T follicular helper cell (primary cell): ENCODE measurements around the gene RELN.
"Not testable (repeated sequence)": the region's sequence is repeated elsewhere in the genome, so short reads cannot be mapped to it uniquely, and the experiment has no call there.

ENCODE experiments used
- DNase-seq: peaks from one replicate; pipeline ENCODE4 v3.0.0-alpha.2; 2020; ENCODE audit warnings: low read depth
- total RNA-seq, 2 experiments: gene quantifications; one replicate each; lab custom pipeline; 2026; lab: John Stamatoyannopoulos, UW

The RELN gene
- total RNA-seq, result 0 to 0.06 reads per million in 2 experiments

DNA sequence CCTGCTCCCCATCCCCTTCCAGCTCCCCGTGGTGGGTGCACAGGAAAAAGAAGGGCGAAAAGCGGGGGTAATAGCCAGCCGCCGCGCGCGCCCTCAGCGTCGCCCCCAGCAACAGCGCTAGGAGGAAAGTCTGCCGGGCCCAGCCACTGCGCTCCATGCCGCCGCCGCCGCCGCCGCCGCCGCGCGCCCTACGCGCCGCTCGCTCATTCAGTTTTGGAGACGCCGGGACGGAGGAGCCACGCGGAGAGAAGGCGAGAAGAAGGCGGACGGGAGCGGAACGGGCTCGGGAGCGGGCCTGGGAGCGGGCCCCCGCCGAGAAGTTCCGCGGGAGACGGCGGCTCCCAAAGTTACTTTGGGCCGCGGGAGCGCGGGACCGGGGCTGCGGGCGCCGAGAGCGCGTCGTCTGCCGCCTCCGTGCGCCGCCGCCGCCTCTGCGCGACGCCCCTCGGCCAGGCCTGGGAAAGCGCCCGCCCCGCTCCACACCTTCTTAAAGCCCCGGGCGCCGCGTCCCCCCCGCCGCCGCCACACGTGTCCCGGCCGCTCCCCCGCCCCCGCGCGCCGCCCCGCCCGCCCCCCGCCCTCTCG, at the start of gene RELN:
Gene RELN (minus strand): TSS at position 459 of the 585 bp plus-strand sequence. CDS start 302 bp downstream, at position 157.
- DNase-seq, result no peak

DNA sequence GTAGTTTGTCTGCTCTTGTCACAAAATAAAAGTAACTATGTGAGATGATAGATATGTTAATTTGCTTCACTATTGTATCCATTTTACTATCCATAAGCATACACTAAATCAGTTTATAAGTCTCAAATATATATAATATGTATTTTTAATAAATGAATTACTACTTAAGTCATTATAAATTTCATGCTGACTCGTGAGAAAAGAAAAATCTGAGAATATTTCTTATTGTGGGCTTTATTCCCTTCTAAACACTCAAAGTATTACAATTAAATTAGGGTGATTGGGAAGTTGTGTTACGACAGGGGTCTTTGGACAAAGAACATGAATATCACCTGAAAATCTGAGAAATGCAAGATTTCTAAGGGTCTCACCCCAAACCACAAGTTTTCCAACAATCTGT, 48.7 kb upstream of the RELN start:
- DNase-seq, result no peak

DNA sequence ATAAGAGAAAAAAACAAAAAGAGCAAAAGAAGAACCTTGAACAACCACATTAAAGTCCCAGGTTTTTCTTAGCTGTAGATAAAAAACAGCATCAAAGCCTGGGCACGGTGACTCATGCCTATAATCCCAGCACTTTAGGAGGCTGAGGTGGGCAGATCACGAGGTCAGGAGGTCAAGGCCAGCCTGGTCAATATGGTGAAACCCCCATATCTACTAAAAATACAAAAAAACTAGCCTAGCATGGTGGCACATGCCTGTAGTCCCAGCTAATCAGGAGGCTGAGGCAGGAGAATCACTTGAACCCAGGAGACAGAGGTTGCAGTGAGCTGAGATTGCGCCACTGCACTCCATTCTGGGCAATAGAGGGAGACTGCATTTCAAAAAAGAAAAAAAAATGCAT, 47.4 kb upstream of the RELN start:
- not testable (repeated sequence) for DNase-seq

DNA sequence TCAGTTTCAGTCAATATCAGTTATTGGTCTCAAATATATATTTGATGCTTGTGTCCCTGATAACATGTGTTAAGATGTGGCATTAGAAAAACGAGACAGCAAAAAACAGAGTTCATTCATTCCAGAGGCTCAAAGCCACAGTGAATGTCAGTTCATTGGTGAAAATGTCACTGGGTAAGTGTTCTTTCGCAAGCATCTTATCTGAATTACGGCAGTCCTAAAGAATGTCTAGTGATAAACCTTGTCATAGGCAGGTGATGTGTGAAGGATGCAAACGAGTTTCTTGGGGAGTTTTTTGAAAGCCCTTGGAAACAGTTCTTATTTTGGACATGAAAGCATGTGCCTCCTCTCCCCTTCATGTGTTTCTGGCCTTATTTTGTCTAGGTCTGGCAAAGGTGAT, 45.9 kb upstream of the RELN start:
- DNase-seq, result no peak

DNA sequence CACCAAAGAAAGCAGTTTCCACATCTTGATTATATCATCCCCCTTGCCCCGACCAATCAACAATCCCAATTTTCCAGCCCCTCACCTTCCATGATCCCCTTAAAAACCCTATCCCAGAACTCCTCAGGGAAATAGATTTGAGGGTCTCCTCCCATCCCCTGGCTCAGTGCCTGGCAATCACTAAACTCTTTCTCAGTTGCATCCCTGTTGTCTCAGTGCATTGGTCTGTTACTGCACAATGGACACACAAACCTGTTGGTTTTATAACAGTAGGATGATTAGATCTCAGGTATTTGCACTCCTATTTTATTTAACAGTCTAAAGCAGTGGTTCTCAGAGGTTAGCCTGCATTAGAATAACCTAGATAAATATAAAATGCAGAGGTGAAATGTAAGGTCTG, 45.2 kb upstream of the RELN start:
- DNase-seq, result no peak

DNA sequence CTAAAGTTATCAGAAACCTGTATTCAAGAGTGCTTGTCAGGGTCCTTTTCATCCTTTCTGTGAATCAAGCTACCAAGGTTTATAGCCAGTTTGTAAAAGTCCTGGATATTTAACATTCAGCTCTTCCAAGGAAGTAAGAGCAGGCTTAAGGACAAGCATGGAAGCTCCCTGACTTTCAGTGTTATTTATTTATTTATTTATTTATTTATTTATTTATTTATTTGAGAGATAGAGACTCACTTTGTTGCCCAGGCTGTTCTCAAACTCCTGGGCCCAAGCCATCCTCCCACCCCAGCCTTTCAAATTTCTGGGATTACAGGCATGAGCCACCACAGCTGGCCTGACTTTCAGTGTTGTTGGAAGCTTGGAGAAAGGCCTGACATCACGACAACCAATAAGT, 44.4 kb upstream of the RELN start:
- DNase-seq, result no peak

DNA sequence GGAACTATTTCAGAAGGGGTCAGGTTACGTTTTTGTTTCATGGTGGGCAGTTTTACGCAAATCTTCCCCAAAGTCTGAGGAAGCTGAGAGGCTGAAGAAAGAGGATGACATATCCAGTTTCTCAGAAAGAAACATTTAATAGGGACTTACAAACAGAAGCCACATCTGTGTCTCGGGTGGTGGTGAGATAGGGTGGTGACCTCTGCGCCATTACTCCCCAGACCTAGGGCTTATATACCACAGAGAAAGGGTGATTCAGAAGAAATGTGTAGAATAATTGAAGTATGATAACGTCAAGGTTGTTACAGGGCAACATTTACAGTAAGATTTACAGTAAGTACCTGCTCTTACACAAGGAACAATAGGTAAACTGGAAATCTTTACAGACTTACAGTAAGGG, 43.0 kb upstream of the RELN start:
- no peak for DNase-seq

DNA sequence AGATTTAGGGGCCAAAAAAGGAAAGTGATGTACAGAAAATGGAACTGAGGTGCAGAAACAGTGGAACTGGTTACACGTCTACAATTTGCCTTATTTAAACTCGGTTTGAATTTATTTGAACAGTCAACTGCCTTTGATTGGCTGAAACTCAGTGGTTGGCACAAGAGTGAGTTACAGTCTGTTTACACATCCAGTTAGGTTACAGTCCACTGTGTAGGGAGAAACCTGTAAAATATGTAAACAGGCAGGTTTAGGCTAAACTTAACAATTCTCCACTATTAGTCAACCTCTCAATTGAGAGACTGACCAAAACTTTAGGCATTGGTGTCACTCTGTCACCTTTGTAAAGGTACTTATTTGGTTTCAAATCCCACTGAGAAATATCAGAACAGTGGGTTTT, 40.3 kb upstream of the RELN start:
- DNase-seq, result no peak

DNA sequence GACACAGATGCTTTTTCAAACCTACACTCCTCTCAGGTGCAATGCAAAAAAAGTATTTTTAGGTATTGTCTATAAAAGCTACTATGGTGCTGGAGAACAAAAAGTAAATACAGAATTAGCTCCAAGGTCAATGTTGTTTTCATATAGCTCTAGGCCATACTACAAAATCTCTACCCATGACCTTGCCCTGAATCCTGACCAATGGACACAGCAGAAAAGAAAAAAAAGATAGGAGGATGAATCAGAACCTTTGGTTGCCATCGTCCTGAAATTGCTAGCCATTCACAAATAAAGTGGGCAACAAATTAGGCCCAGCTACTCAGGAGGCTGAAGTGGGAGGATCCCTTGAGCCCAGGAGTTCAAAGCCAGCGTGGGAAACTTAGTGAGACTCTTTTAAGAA, 35.2 kb upstream of the RELN start:
- DNase-seq, result no peak

DNA sequence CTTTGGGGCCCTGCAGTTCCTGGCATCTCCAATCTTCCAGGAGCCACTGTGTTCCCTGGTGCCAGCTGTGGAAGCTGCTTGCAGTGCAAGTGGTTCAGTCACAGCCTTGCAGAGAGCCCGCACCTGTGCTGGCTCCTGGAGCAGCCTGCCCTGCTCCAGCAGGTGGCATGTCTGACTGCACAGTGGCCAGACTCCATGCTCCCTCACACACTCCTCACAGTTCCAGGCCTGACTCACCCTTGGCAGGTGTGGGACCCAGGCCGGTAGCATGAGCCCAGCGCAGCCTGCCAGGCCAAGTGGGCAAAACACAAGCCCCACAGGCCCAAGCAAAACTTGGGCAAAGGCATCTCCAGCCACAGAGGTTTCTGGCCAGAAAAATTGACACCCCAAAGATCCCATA, 33.6 kb upstream of the RELN start:
- DNase-seq, result no peak

DNA sequence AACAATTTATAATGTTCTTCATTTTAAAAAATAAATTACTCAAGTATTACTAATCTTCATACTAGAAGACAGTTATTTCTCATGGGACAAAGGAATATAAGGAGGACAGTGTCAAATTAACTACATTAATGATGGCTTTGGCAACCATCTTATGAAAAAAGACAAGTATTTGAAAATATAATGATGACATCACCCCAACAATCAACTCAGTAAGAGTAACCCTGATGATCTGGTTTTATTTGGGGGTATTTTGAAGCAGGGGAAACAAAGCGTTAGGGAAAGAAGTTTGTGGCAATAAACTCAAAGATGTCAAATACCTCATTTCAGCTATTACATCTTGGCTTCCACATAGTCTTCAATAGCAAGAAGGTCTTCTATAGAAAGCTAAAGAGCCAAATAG, 29.0 kb upstream of the RELN start:
- no peak for DNase-seq

DNA sequence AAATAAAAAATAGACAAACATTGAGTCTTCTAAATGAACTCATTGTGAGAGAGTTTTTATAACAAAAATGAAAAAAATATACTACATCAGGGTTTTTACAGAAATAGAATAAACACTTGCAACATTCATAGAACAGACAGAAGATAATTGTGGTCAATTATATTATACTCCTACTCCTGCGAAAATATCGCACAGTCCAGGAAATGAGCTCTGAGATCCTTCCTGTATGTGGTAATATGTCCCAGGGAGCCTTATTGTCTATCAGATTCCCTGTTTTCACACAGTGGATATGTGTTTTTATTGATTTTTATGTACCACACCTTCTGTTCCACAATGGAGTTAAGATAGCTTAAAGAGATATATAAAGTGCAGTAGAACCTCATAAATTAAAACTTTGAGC, 27.5 kb upstream of the RELN start:
- DNase-seq, result no peak

DNA sequence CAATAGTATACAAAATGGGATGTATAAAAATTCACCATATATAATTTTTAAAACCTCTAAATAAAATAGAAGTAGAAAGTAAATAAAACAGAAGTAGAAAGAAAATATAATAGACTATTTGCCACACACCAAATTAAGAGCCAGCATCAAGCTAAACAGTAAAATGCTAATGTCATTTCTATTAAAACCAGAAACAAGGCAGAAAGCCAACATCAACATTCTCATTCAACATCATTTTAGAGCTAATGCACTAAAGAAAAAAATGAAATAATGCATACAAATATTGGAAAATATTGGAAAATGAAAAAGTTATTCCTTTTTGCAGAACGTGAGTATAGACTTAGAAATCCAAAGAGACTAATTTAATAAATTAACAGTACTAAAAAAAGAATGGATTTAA, 23.4 kb upstream of the RELN start:
- no peak for DNase-seq

DNA sequence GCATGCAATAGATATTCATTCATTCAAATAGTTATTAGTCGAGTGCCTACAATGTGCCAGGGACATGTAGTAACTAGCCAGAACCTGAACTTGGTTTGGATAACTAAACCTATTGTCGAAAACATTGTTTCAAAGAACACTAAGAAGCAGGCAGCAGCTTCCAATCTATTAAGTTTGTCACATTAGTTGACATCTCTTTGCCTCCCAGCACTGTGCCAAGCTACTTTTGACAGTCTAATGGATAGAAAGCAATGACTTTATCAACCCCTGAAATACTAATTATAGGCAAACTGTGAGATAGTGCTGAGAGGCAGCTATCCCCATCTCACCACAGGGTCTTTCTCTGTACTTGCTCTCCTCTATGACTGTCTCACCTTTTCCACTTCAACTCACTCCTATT, 22.4 kb upstream of the RELN start:
- DNase-seq, result no peak

DNA sequence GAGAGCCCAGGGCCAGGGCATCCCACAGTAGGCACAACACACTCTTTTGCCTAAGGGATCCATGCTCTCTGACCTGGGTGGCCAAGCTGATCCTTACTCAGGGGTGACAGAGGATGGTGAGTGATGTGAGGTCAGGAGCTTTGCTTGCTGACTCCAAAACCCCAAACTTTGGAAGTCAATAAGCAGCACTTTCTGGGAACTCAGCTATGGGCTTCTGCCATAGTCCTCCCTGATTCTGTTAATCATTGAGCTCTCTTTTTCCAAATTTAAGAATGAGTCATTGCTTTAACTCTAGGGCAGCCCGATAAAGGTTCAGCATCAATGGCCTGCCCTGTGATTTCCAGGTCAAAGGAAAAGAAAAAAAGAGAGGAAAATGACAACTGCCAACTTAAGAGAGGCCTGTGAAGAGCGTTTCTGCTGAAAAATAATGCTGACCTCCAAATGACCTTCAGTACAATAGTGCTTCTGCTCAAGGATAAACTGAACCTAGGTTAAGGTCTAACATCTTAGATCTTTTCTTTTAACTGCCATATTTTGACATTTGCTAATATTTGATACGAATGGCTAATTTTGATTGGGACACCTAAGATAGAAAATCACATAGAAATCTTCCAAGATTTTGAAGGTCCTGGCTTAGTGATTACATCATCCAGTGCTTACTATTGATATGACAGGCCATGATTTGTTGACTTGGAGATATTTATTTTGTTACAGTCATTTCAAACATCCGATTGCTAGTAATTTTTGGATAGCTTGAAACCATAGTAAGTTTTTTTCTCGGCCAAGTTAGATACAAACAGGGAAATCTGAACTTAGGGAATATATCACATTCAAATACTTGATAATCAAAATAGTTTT, 20.8 kb upstream of the RELN start:
- no peak for DNase-seq

DNA sequence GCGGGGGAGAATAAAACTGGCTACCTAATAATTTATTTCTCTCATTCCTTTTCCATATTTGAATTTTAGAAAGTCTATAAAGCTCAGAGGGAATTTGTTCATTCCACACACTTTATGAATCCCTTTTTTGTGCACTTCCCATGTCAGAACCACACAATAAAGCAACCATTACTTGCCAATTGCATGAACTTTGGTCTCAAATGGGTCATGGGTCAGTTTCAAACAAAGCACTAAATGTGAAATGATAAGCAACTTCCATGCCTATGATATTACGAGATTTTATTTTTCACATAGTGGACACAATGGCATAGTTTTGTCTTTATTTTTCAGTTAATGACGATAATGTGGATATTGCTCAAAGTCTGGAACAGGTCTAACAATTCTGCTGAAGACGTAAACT, 18.6 kb upstream of the RELN start:
- DNase-seq, result no peak

DNA sequence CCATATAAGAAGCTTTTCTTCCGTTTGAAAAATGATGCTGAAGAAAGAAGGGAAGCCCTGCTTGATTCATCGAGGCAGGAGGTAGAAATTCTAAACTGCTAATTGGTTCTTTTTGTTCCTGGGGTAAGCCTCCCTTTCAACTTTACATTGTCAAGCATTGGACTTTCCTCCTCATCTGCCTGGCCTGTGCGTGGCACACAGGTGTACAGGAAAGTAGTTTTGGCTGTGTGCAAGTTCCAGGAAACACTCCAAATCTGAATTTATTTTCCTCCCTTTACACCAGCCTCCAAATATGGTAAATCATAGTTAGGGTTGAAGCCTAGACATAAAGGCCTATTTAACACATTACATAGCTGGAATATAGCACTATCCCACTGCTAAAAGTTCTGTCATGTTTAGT, 18.2 kb upstream of the RELN start:
- no peak for DNase-seq

DNA sequence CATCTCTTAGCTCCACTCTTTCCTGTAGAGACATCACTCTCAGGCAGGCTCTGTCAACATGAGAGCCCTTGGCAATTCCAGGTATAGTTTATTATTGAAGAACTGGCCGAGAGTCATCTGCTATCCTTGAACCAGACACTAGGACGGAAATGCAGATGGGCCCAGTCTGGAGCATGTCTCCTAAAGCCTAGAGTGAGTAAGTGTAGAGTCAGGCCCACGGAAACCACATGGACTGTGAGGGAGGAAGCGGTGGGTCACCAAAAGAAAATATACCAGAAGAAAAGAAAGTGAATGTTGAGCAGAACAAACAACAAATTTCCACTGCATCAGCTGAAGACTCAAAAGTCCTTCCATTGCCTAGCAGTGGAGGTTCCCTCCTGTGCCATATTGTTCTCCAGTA, 15.7 kb upstream of the RELN start:
- DNase-seq, result no peak

DNA sequence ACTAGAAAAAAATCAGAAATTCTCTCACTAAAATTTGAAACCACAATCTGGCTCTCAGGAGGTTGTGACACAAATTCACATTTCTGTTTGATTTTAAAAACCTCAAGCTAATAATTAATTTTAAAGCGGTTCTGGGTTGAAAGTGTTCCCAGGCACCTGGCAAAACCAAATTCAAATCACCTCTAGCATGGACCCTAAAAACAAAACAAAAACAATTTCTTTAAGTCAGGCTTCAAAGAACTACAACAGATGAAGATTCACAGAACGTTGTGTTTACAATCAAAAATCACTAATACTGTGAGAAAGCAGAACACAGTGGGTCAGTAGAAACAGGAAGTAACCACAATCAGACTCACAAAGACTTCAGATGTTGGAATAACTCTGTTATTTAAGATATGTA, 7.2 kb upstream of the RELN start:
- no peak for DNase-seq

DNA sequence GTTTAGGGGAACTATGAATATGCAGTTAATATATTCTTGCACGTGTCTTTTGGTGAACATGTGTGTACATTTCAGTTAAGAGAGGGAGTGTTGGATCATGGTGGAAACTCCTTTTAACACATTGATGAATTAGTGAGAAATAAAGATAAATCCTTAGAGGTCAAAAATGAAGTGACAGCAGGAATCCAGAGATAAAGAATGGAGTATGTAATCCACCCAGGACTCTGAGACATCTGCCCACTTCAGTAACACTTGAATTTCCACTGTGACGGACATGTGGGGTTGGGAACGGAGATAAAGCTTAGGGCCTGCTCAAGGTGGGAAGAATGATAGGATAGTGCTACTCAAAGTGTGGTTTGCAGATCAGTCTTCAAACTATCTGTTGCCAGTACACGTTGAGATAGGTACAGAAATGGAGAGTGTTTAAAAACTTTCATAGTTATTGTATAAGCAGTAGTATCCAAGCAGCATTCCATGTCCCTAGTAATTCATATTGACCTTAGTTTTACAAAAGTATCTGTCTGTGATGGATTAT, 6.6 kb upstream of the RELN start:
- no peak for DNase-seq

DNA sequence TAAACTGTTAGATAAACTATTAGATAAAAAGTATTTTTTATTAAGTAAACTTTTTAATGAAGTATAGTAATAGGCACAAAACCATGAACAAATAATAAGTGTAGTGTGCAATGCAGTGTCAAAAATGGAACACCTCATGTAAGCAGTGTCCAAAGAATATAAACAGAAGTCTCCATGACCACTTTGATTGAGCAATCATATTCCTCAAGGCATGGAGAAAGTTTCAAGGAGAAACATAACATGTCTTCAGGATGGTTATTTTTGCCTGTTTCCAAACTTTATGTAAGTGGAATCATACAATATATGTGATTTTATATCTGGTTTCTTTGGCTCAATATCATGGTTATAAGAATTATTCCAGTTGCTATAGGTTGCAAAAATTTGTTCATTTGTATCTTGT, 6.1 kb upstream of the RELN start:
- no peak for DNase-seq

DNA sequence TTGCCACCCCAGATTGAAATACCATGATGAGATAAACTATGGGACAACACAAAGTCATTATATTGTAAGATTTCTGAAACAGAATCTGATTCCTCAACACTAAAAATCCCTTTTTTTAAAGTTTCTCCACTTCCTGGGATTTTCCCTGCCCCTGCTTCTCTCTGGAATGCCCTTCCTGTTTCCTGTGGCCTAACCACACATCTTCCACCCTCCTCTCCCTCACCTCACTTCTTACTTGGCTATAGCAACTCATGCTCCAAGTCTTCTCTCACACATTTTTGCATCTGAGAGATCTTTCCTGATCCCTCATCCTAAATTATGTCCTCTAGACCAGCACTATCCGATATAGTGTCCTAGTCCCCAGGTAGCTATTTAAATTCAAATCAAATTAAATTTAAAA, 4.1 kb upstream of the RELN start:
- DNase-seq, result no peak

DNA sequence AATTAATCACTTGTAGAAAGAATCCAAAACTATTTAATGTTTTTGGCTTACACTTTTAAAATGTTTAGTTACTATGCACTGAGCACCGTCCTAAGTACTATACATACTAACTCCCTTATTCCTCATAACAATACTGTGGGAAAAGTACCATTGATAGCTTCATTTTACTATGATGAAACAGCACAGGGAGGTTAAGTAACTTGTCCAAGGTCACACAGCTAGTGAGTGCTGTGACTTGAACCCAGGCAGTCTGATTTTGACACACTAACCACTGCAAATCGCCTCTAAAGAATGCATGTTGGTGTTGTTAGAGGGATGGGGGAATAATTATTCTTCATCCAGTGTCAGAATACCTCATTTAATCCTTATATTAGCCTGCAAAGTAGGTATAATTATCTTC, 1.9 kb upstream of the RELN start:
- no peak for DNase-seq

DNA sequence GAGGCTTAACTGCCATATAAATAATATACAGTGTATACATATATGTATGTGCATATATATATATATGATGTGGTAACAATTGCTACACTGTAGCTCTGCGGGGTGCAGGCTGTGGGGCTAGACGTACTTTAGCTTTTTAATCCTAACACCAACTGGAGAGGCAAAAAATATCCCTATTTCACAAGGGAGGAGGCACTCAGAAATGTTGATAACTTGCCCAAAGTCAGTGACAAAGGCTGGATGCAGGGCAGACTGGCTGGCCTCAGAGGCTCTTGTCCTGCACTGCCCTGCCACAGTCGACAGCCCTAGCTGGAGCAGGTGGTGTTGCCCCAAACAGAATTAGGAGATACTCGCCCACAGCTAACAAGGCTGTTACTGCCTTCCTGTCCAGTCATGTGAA, 1.5 kb upstream of the RELN start:
- DNase-seq, result no peak
